Testis (tissue), 2 donors: Measurements from ENCODE around the gene SRRD.

Source experiments
- CTCF ChIP-seq, 3 experiments: fragments of 450-650 bp in 2 of 3; fragments of 200-600 bp in 1 of 3; sonication (generic) in 1 of 3; IDR thresholded peaks; one replicate each; pipeline ENCODE4 v1.5.1; 2016 to 2019; ENCODE audit warnings: antibody characterized with exemption in 3 of 3, mild to moderate bottlenecking in 2 of 3, moderate library complexity in 1 of 3
- POLR2A ChIP-seq: fragments of 450-650 bp; IDR thresholded peaks from one replicate; pipeline ENCODE4 v1.6.1; 2017; ENCODE audit warnings: antibody characterized with exemption, mild to moderate bottlenecking, moderate library complexity

GRCh38 chr22:26481694-26482093, 2.0 kb upstream of the SRRD start:
- TF ChIP-seq CTCF (IDR thresholded peaks at IDR 0.05) (no peak), POLR2A (no peak)
